HG03354 (cell line): ENCODE data around the gene PRKACB.
A peak's percentile ranks its signal among the peaks of the same experiment; 100 is the strongest.

Source experiments
- ATAC-seq: cut with Tn5 transposase; IDR thresholded peaks from one replicate; pipeline ENCODE4 v1.9.1; 2021; ENCODE audit warnings: mild to moderate bottlenecking; ENCODE audit not compliant: unreplicated experiment, poor library complexity, severe bottlenecking

Gene PRKACB

DNA sequence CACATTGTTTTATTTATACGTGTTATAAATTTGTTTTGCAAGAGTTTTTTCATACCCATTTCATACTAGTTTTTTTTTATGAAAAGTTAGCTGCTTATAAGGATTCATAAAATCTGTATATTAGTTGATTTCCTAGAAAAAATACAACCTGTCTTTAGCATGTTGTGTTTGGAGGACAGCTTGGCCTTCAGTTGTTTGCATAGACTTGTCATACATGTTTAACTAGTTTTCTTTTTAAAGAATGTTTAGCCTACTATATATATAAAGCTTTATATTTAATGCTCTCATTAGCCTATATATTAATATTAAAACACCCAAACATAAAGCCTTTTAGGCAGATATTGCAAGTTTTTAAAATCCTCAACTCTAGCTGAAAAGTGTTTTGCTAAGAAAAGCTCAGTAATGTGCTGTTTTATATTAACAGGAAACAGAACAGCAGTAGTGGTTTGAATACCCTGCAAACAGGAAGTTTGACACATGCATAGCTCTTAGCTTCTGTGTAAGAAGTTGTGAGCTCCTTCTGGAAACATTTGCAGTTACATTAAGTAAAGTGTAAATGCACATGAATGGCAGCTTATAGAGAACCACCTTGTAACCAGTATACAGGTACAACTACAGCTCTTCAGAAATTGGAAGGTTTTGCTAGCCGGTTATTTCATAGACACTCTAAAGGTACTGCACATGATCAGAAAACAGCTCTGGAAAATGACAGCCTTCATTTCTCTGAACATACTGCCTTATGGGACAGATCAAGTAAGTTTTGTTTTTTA is at the start of gene PRKACB:
Gene PRKACB (plus strand): TSS at position 476 of the 770 bp plus-strand sequence. CDS start 91 bp downstream, at position 567.
- ATAC-seq = peak; percentile 94

DNA sequence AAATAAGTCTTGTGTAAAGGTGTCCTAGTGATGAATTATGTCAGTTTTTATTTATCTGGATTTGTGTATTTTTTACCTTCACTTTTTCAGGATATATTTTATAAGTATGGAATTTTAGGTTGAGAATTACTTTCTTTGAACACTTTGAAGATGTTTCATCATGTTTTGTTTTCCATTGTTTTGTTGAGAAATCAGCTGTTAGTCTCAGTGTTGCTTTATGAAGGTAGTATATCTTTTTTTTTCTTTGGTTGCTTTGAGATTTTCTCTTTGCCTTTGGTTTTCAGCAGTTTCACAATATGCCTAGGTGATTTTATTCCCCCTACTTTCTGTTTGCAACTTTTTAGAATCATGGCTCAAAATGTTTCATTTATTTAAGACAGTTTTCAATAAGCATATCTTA is 48.8 kb upstream of the PRKACB start:
- no peak for ATAC-seq

DNA sequence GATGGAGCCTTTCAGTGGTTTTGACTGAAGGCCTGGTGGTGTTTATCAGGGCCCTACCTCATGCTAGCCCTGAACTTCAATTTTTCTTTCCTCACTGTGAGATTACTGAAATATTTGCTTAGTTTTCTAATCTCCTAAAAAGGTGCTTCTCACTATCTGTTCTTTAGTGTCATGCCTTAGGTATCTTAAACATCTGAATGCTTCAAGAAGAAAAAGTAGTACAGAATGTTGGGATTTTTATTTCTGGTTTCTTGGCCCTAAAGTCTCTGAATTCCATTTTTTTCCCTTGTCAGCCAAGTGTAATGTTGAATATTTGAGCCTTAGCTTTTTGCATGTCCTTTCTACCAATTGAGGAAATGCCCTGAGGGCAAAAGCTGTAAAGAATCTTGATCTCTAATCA is 47.9 kb upstream of the PRKACB start:
- ATAC-seq = no peak

DNA sequence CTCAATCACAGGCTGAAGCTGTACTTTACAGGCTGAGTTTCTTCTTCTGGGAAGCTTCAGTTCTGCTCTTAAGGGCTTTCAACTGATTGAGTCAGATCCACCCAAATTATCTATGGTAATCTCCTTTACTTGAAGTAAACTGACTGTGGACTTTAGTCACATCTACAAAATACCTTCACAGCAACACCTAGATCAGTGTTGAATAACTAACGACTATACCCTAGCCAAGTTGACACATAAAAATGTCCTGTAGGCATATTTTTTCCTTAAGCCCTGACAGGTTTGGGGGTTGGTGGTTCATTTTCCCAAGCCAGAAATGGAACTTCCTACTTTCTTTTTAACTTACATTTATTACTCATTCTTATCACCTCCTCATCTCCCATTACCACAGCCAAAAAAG is 42.9 kb upstream of the PRKACB start:
- ATAC-seq = no peak

DNA sequence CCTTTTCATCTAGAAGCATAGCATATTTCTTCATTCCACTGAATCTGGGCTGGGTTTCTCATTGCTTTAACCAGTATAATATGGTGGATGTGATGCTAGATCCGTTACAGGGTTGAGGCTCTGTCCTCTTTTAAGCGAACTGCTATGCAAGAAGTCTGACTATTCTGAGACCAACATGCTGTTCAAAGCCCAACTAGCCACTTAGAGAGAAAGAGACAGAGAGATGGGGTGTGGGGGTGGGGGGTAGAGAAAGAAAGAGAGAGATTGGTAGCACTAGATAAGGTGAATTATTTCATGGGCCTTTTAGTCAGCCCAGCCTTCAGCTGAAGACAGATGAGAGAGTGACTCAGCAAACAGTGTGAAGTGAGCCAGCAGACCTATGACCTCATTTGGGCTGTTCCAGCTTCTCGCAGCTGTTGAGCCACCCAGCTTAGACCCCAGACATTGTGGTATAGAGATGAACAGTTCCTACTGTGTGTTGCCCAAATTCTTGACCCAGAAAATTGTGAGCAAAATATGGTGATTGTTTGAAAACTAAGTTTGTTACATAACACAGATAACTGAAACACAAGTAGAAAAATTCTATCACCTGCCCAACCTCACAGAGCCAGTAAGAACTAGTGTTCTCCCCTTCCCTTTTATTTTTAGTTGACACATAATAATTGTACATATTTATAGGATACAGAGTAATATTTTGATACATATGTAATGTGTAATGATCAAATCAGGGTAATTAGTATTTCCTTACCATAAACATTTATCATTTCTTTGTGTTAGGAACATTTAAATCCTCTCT is 40.7 kb upstream of the PRKACB start:
- peak; percentile 90 for ATAC-seq

DNA sequence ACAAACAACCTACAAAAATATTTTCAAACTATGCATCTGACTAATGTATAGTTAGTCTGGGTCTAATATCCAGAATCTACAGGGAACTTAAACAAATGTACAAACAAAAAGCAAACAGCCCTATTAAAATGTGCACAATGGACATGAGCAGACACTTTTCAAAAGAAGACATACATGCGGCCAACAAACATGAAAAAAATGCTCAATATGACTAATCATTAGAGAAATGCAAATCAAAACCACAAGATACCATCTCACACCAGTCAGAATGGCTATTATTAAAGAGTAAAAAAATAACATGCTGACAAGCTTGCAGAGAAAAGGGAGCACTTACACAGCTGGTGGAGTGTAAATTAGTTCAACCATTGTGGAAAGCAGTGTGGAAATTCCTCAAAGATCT is 36.5 kb upstream of the PRKACB start:
- peak; percentile 69 for ATAC-seq

DNA sequence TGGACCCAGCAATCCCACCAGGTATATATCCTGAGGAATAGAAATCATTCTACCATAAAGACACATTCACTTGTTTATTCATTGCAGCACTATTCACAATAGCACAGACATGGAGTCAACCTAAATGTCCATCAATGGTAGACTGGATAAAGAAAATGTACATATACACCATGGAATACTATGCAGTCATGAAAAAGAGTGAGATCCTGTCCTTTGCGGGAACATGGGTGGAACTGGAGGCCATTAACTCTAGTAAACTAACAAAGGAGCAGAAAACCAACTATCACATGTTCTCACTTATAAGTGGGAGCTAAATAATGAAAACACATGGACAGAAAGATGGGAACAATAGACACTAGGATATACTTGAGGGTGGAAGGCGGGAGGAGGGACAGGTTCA is 36.1 kb upstream of the PRKACB start:
- ATAC-seq = peak; percentile 3

DNA sequence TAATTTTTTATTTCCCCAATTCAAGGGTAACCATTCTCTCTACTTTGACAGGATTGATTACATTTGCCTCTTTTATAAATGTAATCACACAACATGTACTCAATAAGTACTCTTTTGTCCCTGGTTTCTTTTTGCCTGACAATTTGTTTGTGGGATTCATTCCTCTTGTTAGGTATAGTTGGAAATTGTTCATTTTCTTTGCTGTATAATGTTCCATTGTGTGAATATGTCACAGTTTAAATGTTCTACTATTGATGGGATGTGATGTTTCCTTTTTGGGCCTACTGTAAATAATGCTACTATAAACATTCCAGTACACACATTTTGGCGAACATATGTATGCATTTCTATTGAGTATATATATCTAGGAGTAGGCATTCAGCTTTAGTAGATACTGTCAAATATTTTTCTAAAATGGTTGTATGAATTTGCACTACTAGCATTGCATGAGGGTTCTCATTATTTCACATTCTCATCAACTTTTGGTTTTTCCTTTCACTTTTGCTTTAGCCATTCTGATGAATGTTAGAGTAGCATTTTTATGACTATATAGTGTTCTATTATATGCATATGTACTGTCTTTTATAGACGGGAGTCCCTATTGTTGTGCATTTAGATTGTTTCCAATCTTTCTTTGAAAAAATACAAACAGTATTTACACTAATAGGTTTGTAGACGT is 35.0 kb upstream of the PRKACB start:
- no peak for ATAC-seq

DNA sequence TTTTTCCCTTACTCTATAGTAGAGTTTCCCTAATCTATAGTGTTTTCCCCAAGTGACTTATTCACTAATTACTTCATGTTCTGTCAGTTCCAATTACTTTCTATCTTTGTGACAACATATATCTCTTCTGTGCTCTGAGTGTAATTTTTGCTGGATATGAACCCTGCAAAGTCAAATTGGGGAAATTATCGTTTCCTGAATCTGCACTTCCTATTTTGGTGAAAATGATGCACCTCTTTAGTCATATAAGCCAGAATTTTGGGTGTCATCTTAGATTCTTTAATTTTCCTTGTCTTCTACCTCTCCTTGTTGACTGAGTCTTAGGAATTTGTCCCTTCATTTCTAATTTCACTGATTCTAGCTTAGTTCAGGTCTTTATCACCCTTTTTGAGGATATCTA is 33.4 kb upstream of the PRKACB start:
- no peak for ATAC-seq

DNA sequence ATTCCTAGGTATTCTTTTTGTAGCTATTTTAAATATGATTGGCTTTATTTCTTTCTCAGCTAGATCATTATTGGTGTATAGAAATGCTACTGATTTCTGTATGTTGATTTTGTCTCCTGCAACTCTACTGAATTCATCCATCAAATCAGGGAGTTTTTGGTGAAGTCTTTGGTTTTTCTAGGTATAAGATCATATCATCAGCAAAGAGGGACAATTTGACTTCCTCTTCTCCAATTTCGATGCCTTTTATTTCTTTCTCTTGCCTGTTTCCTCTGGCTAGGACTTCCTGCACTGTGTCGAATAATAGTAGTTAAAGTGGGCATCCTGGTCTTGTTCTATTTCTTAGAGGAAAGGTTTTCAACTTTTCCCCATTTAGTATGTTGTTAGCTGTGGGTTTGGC is 27.5 kb upstream of the PRKACB start:
- no peak for ATAC-seq

DNA sequence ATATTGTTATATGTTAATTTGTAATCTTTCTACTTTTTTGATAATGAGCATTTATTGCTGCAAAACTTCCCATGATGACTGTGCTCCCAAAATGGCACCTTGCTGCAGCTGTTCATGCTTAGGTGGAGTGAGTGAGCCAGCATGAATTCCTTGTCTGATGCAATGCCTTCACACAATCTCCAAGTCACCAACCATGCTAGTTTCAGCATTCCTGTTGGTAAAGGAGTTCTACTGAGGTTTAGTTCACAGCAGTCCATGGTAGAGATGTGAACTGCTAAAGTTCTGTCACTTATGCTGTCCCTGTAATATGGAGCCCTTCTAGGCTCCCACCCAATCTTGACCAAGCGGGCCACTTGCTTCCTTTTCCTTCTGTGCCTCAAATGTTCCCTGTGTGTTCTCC is 26.2 kb upstream of the PRKACB start:
- no peak for ATAC-seq

DNA sequence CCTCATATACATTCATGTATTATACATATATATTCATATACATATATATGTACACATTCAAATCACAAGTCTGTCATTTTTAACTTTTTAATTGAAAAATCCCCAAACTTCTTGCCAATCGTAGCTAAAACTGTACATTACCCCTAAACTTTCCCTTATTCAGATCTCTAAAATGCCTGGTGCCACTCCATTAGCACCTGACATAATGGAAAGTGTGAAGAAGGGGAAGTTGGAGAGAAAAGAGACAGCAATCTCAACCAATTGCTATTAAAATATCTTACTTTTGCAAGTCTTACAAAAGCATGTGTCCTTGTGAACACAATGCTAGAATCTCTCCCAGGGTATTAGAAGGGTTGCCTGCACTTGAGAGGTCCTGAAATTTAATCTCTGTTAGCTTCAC is 22.7 kb upstream of the PRKACB start:
- no peak for ATAC-seq

DNA sequence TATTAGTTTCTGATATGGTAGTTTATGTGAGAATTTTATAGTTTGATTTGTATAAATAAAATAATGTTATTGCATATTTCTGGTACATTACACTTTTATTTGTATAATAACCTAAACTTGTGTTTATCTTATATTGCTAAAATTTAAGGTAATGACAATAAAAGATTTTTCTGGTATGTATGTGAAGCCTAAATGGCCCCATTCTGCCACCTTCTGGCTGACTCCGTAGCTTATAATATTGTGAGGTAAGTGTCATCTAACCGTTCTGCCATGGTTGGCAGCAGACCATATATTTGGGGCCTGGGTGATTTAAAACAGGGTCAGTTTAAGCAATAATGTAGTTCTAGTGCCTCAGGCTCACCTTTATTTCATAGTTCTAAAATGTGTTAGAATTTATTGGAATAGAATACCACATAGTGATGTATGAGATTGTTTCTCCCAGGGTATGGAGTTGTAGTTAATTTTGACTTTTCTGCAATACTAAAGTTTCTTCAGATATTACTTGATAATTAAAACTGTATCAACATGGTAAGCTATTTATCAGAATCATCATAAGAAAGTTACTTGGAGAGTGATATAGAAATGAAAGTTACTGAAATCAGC is 21.2 kb upstream of the PRKACB start:
- peak; percentile 77 for ATAC-seq

DNA sequence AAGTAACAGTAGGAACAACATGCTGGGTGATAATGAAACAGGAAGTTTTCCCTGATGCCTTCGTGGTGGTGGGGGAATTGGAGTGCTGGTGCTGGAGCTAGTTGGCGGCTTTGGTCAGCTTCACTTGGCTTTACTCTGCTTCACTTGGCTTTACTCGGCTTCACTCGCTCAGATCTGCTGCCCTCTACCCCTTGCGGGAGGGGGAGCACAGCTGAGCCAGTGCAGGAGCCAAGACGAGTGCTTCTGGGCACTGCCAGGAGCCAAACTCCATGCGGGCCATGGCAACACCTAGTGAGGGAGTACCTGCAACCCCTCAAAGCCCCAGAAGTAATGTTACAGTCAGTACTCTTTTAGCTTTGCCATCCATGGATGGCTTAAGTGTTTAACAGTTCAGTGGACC is 10.6 kb upstream of the PRKACB start:
- ATAC-seq = no peak

DNA sequence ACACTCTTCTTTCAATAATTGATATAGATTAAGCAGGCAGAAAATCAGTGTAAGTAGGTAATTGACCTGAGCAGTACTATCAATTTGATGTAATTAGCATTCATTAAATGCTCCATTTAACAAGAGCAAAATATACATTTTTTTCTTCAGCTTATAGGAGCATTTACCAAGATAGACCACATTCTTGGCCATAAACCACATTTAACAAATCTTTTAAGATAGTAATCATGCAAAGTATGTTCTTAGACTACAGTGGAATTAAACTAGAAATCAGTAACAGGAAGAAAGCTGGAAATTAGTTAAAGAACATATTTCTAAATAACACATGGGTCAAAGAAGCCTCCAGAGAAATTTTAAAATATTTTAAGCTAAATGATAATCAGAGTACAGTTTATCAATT is 8.7 kb upstream of the PRKACB start:
- no peak for ATAC-seq

DNA sequence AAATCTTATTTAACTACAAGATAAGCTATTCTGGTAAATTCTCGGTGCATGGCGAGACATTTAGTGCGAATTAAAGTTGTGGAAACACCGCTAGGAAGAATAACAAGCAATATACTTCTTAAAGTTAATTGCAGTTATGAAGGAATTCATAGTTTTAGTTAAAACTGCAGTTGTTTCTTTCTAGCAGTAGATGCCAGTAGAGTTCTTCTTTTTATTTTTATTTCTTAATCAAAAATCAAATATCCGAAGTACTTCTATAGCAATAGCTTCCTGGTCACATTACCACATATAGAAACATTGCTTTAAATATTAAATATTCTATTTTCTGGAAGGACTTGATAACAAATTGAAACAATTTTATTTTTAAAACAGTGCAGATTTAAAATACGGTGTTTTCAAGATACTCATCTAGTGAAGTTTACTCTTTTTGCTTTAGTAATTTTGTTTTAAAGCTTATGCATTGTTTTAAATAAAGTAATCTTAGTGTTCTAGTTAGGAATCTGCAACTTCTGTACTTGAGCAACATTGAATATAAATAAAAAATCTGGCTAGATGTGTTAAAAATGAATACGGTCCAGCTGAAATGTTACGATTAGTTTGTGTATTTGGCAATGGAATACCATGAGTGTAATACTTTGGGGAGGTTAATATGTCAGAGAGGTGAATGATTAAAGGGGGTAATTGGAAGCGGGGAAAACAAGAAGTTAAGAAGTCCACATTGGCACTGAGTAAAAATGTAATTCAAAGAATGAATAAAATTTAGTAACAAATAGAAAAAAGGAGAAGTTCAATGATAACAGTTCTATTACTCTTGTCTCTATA is 2.7 kb upstream of the PRKACB start:
- ATAC-seq = no peak

DNA sequence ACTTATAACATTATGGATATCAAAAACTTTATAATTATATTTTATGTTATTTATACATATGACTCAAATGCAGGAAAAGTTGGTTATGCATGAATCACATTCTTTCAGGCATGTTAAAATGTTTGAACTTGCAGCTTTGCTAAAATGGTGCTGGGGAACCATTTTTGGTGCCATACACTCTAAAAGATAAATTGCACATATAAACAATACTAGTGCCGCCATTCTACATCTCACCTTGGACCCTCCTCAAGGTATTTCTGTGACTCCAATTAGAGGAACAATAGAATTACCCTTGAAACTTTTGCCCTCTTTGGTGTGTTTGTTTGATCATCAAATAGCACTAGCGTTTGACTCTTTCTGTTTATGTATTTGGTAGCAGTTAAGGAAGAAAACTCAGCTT is 997 bp downstream of the PRKACB start:
- ATAC-seq = no peak

DNA sequence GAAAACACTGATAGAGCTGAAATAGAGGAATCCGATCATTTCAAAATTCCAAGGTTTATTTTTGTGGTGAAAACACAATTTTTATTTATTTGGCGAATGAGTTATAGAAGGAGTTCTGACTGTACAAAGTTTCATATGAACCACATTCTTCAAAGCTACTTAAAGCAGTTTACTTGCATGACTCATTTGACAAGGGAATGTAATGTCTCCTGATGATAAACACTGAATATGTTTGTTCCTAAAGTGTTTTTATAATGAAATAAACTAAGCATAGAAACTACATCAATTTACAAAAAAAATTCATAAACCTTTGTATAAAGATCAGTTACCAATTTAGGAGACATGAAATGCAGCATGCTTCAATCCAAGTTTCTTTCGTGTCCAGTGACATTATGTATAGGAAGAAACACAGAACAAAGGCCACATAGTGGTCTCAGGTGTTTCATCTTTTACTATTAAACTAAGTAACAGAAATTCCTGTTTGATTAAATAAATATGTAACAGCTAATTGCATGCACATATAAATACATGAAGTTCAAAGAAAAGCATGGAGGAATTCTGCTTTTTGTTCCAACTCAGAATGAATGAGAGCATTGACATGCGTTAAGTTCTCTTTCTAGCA is 2.5 kb downstream of the PRKACB start:
- ATAC-seq = peak; percentile 61

DNA sequence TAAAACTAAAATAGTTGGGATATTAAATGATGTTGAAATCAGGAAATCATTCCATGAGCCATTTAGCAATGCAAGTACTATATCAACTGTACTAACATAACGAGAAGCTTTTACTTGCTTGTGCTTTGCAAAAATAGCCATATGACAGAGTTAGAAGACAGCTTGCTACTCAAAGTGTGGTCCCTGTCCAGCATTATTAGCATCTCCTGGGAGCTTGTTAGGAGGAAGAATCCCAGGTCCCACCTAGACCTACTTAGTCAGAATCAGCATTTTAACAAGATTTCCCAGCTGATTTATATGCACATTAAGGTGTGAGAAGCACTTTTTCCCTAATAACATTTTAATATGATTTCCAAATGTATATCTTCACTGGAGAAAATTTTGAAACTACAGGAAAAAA is 4.7 kb downstream of the PRKACB start:
- no peak for ATAC-seq
